NT2/D1 (cell line): Measurements from ENCODE around the gene DCTPP1.
"Not testable (repeated sequence)": the region's sequence is repeated elsewhere in the genome, so short reads cannot be mapped to it uniquely, and the experiment has no call there.

Experiments used
- DNase-seq: peaks from one replicate; pipeline ENCODE4 v3.0.0-alpha.2; 2011; ENCODE audit warnings: low read depth, low spot score
- H3K27me3 ChIP-seq: 2 replicates; pipeline ENCODE4 v1.6.0; 2011; ENCODE audit warnings: mild to moderate bottlenecking; ENCODE audit not compliant: insufficient read length, insufficient read depth
- H3K36me3 ChIP-seq: 2 replicates; pipeline ENCODE4 v1.6.1; 2011; ENCODE audit warnings: mild to moderate bottlenecking, low read length, mixed read lengths; ENCODE audit not compliant: insufficient read depth, insufficient read length
- H3K4me1 ChIP-seq: 2 replicates; pipeline ENCODE4 v1.5.1; 2011; ENCODE audit not compliant: insufficient read depth, insufficient read length
- H3K4me3 ChIP-seq: 2 replicates; pipeline ENCODE4 v1.5.1; 2011; ENCODE audit warnings: low read depth; ENCODE audit not compliant: insufficient read length
- H3K9ac ChIP-seq: 2 replicates; pipeline ENCODE4 v1.6.0; 2011; ENCODE audit warnings: low read depth; ENCODE audit not compliant: insufficient read length
- H3K9me3 ChIP-seq: 2 replicates; pipeline ENCODE4 v1.5.1; 2011; ENCODE audit warnings: mild to moderate bottlenecking, low read length; ENCODE audit not compliant: insufficient read depth
- SUZ12 ChIP-seq: IDR thresholded peaks from 2 replicates; pipeline ENCODE4 v1.6.1; 2011; ENCODE audit not compliant: insufficient read length, insufficient read depth; ENCODE audit errors: extremely low read depth
- YY1 ChIP-seq: IDR thresholded peaks from 2 replicates; pipeline ENCODE4 v1.6.1; 2011; ENCODE audit not compliant: insufficient read length, insufficient read depth
- ZNF274 ChIP-seq: IDR thresholded peaks from 2 replicates; pipeline ENCODE4 v1.6.1; 2011; ENCODE audit warnings: mild to moderate bottlenecking, low read depth, low read length

Gene DCTPP1

DNA sequence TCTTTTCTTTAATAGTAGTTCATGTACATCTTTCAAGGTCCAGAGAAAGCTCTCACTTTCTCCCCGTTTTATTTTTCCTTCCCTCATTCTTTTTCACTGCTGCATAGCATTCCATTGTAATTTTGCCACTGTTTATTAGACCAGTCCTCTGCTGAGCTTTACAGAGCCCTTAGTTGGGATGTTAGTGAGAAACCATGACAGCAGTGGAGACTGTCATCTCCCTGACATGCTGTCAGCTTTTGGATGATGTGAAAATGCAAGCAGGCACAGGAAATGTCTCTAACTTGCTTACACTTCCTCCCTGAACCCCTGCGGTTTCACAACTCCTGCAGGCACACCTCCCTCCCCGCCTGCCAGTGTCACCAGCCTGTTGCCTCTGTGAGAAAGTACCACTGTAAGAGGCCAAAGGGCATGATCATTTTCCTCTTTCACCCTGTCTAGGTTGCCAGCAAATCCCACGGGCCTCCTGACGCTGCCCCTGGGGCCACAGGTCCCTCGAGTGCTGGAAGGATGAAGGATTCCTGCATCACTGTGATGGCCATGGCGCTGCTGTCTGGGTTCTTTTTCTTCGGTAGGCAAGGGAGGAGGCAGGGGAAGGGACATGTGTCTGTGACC, 42.6 kb upstream of the DCTPP1 start, which contains the start of gene ITGAL:
Gene ITGAL, plus strand, starts transcription at position 415 of the 615 bp plus-strand sequence. Its CDS starts 96 bp downstream, at position 511.
- no peaks in the 10 kb centered on the region for H3K9me3 ChIP-seq
- H3K9ac ChIP-seq: no peak within 1 kb of the TSS
- no peaks in the 10 kb centered on the region for H3K36me3 ChIP-seq
- no peak within 1 kb of the TSS for H3K4me3 ChIP-seq
- TF ChIP-seq ZNF274: no peak
- TF ChIP-seq YY1: no peak
- TF ChIP-seq SUZ12: no peak
- H3K4me1 ChIP-seq: peaks cover 5% of the 10 kb centered on the region
- DNase-seq: no peak
- no peaks in the 10 kb centered on the region for H3K27me3 ChIP-seq

DNA sequence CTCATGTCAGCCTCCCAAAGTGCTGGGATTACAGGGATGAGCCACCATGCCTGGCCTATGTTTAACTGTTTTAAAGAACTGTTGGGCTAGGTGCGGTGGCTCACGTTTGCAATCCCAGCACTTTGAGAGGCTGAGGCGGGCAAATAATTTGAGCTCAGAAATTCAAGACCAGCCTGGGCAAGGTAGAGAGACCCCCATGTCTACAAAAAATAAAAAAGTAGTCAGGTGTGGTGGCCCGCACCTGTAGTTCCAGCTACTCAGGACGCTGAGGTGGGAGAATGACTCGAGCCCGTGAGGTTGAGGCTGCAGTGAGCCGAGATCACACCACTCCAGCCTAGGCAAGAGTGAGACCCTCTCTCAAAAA, 40.8 kb upstream of the DCTPP1 start:
- peaks cover 5% of the 10 kb centered on the region for H3K4me1 ChIP-seq
- no peak overlapping the region for H3K4me3 ChIP-seq
- no peaks in the 10 kb centered on the region for H3K27me3 ChIP-seq
- DNase-seq: no peak
- no peaks in the 10 kb centered on the region for H3K36me3 ChIP-seq
- H3K9me3 ChIP-seq: no peaks in the 10 kb centered on the region
- no peak overlapping the region for H3K9ac ChIP-seq
- TF ChIP-seq ZNF274 (no peak), YY1 (no peak), SUZ12 (no peak)

DNA sequence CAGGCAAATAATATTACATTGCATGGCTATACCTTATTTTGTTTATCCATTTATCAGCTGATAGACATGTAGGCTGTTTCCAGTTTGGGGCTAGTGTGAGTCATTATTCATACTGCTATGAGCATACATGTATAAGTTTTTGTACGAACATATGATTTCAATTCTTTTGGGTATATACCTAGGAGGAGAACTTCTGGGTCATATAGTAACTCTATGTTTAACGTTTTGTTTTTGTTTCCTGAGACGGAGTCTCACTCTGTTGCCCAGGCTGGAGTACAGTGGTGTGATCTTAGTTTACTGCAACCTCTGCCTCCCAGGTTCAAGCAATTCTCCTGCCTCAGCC, 40.3 kb upstream of the DCTPP1 start:
- Histone ChIP-seq H3K36me3 (no peaks in the 10 kb centered on the region), H3K9me3 (no peaks in the 10 kb centered on the region), H3K4me1 (peaks cover 5% of the 10 kb centered on the region), H3K27me3 (no peaks in the 10 kb centered on the region), H3K4me3 (no peak overlapping the region), H3K9ac (no peak overlapping the region)
- no peak for DNase-seq
- no peak for TF ChIP-seq YY1
- TF ChIP-seq SUZ12: no peak
- no peak for TF ChIP-seq ZNF274

DNA sequence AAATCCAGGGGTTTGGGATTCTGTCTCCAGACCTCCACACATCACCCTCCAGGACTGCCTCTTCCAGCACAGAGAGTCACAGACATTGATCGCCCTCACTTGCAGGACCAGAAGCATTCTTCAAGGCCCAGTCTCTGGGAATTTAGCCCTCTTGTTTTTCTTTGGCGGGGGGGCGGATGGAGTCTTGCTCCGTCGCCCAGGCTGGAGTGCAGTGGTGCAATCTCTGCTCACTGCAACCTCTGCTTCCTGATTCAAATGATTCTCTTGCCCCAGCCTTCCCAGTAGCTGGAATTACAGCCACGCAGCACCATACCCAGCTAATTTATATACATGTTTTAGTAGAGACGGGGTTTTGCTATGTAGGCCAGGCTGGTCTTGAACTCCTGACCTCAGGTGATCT, 34.2 kb upstream of the DCTPP1 start:
- no peak overlapping the region for H3K4me3 ChIP-seq
- H3K9ac ChIP-seq: no peak overlapping the region
- no peaks in the 10 kb centered on the region for H3K9me3 ChIP-seq
- no peak for TF ChIP-seq ZNF274
- TF ChIP-seq YY1: no peak
- no peak for TF ChIP-seq SUZ12
- H3K4me1 ChIP-seq: peaks cover 2% of the 10 kb centered on the region
- no peaks in the 10 kb centered on the region for H3K36me3 ChIP-seq
- DNase-seq: no peak
- no peaks in the 10 kb centered on the region for H3K27me3 ChIP-seq

DNA sequence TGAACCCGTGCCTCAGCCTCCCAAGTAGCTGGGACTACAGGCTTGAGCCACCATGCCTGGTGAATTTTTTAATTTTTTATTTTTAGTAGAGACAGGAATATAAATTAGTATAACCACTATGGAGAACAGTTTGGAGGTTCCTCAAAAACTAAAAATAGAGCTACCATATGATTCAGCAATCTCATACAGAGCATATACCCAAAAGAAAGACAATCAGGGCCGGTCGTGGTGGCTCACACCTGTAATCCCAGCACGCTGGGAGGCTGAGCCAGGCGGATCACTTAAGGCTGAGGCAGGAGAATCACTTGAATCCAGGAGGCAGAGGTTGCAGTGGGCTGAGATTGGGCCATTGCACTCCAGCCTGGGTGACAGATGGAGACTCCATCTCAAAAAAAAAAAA, 31.6 kb upstream of the DCTPP1 start:
- H3K9me3 ChIP-seq, DNase-seq, H3K4me3 ChIP-seq, H3K36me3 ChIP-seq, H3K4me1 ChIP-seq, H3K27me3 ChIP-seq, H3K9ac ChIP-seq: not testable (repeated sequence)

DNA sequence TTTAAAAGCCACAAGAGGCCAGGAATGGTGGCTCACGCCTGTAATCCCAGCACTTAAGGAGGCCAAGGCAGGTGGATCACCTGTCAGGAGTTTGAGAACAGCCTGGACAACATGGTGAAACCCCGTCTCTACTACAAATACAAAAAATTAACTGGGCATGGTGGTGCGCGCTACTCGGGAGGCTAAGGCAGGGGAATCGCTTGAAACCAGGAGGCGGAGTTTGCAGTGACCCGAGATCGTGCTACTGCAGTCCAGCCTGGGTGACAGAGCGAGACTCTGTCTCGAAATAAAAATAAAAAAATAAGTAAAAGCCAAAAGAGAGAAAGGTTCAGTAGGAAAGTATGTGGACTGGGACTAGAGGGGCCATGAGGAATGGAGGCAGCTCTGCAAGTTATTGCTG, 29.6 kb upstream of the DCTPP1 start:
- no peak overlapping the region for H3K4me3 ChIP-seq
- no peaks in the 10 kb centered on the region for H3K36me3 ChIP-seq
- H3K4me1 ChIP-seq: peaks cover 7% of the 10 kb centered on the region
- H3K27me3 ChIP-seq: no peaks in the 10 kb centered on the region
- DNase-seq: no peak
- no peaks in the 10 kb centered on the region for H3K9me3 ChIP-seq
- no peak overlapping the region for H3K9ac ChIP-seq
- TF ChIP-seq YY1 (no peak), SUZ12 (no peak), ZNF274 (no peak)

DNA sequence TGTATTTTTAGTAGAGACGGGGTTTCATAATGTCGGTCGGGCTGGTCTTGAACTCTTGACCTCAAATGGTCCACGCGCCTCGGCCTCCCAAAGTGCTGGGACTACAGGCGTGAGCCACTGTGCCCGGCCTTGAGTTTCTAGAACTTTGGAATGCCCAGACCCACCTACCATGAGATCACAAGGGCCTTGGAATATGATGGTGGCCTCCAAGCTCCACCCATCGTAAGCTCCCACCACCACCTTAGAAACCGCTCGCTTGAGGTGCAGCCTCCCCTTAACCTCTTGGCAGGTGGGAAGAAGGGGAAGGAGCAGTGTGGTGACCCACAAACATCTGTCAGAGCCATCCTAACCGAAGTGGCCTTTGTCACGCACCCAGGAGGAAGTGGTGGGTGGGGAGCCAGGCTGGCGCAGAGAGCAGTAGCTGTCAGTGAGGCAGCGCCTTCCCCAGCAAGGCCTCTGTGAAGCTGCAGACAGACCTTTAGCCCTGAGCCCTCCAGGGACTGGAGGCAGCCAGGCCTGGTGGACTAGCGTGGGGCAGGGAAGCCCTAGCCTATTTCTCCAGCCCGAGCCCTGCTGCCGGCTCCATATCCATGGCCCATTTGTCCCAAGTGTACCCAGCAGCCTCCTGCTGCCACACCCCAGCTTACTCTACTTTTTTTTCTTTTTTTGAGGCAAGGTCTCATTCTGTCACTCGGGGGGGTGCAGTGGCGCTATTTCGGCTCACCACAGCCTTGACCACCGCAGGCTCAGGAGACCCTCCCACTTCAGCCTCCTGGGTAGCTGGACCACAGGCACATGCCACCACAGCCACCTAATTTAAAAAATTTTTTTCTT, 28.9 kb upstream of the DCTPP1 start:
- Histone ChIP-seq H3K9me3 (no peaks in the 10 kb centered on the region), H3K27me3 (no peaks in the 10 kb centered on the region), H3K4me1 (peaks cover 7% of the 10 kb centered on the region), H3K36me3 (no peaks in the 10 kb centered on the region), H3K9ac (no peak overlapping the region), H3K4me3 (no peak overlapping the region)
- no peak for TF ChIP-seq SUZ12
- TF ChIP-seq ZNF274: no peak
- TF ChIP-seq YY1: no peak
- no peak for DNase-seq
